Ovary (tissue), 3 donors: ENCODE data around the gene METRN.

ENCODE experiments used
- CTCF ChIP-seq, 3 donors: fragments of 450-650 bp in 2 of 3; fragments of 200-600 bp in 1 of 3; IDR thresholded peaks; one replicate each; pipeline versions ENCODE4 v1.5.1 to v1.8.0; 2016 to 2022; ENCODE audit warnings: antibody characterized with exemption in 3 of 3, mild to moderate bottlenecking in 1 of 3
- POLR2A ChIP-seq: fragments of 450-650 bp; IDR thresholded peaks from one replicate; pipeline ENCODE4 v1.6.1; 2017; ENCODE audit warnings: antibody characterized with exemption, mild to moderate bottlenecking, moderate library complexity
- donor health status: DM: no; HTN: no; CAD: no.

- TF ChIP-seq CTCF (IDR thresholded peaks at IDR 0.05) (no peak), POLR2A (no peak)
Measured at GRCh38 chr16:754656-755055, 39.7 kb downstream of the METRN start.
